WTC11 (cell line): ENCODE data around the gene MYOF. TPM values are rescaled to one million over a fixed set of nuclear protein-coding genes. Genes with fewer than 3 reads are reported as not detected.
A peak's percentile ranks its signal among the peaks of the same experiment; 100 is the strongest.

Experiments used
- ATAC-seq: fragments of 200-7000 bp; cut with Tn5 transposase; 2 replicates; pipeline ENCODE4 v1.10.0; 2021; ENCODE audit warnings: mild to moderate bottlenecking, moderate library complexity
- CTCF ChIA-PET: fragments of 300-600 bp; sonication (Branson Sonifier 250); formaldehyde crosslinking; loops from one replicate; lab custom pipeline; 2021; ENCODE audit warnings: antibody characterized with exemption; lab: Charles Lee
- POLR2A ChIA-PET: fragments of 350-600 bp; sonication (Branson Sonifier 250); formaldehyde crosslinking; loops from one replicate; lab custom pipeline; 2021; ENCODE audit warnings: antibody characterized with exemption; lab: Charles Lee
- DNase-seq: peaks from one replicate; pipeline ENCODE4 v3.0.0; 2021; ENCODE audit warnings: low spot score
- H3K27ac Mint-ChIP-seq: 2 replicates; pipeline ENCODE4 v1.8.0; 2021; ENCODE audit warnings: mixed read lengths
- H3K27me3 Mint-ChIP-seq: 2 replicates; pipeline ENCODE4 v1.8.0; 2021; ENCODE audit warnings: low read depth, mild to moderate bottlenecking, moderate library complexity, mixed read lengths
- H3K36me3 Mint-ChIP-seq: 2 replicates; pipeline ENCODE4 v1.8.0; 2021; ENCODE audit warnings: mixed read lengths
- H3K4me1 Mint-ChIP-seq: 2 replicates; pipeline ENCODE4 v1.8.0; 2022; ENCODE audit warnings: mixed read lengths
- H3K4me3 Mint-ChIP-seq: 2 replicates; pipeline ENCODE4 v1.8.0; 2021; ENCODE audit warnings: mild to moderate bottlenecking, moderate library complexity, mixed read lengths
- H3K9me3 Mint-ChIP-seq: 2 replicates; pipeline ENCODE4 v1.8.0; 2021; ENCODE audit warnings: mixed read lengths
- ARID4B ChIP-seq: sonication (generic); formaldehyde crosslinking; IDR thresholded peaks from 2 replicates; pipeline ENCODE4 v1.8.0; 2023; ENCODE audit warnings: missing genetic modification reagents, mild to moderate bottlenecking, borderline replicate concordance
- E2F4 ChIP-seq: sonication (generic); formaldehyde crosslinking; IDR thresholded peaks from 2 replicates; pipeline ENCODE4 v1.8.1; 2022; ENCODE audit warnings: low read depth, mild to moderate bottlenecking, moderate library complexity, missing genetic modification reagents, borderline replicate concordance
- ESRRA ChIP-seq: sonication (generic); formaldehyde crosslinking; IDR thresholded peaks from 2 replicates; pipeline ENCODE4 v1.8.1; 2022; ENCODE audit warnings: mild to moderate bottlenecking, missing genetic modification reagents, borderline replicate concordance
- ETV6 ChIP-seq: sonication (generic); formaldehyde crosslinking; IDR thresholded peaks from 2 replicates; pipeline ENCODE4 v1.8.1; 2022; ENCODE audit warnings: mild to moderate bottlenecking, missing genetic modification reagents
- NFE2L1 ChIP-seq: sonication (generic); formaldehyde crosslinking; IDR thresholded peaks from 2 replicates; pipeline ENCODE4 v1.8.1; 2023; ENCODE audit warnings: missing genetic modification reagents
- NR1H2 ChIP-seq: sonication (generic); formaldehyde crosslinking; IDR thresholded peaks from 2 replicates; pipeline ENCODE4 v1.9.0; 2021; ENCODE audit warnings: mild to moderate bottlenecking, moderate library complexity, missing genetic modification reagents
- OVOL2 ChIP-seq: fragments of 250-450 bp; sonication (Bioruptor Pico); IDR thresholded peaks from 2 replicates; pipeline ENCODE4 v1.9.0; 2021; ENCODE audit warnings: mild to moderate bottlenecking, borderline replicate concordance
- PRDM15 ChIP-seq: sonication (generic); formaldehyde crosslinking; IDR thresholded peaks from 2 replicates; pipeline ENCODE4 v1.8.0; 2022; ENCODE audit warnings: missing genetic modification reagents
- RELA ChIP-seq: sonication (generic); formaldehyde crosslinking; IDR thresholded peaks from 2 replicates; pipeline ENCODE4 v1.8.1; 2022; ENCODE audit warnings: missing genetic modification reagents, mild to moderate bottlenecking, borderline replicate concordance
- SMAD3 ChIP-seq: sonication (generic); formaldehyde crosslinking; IDR thresholded peaks from 2 replicates; pipeline ENCODE4 v1.8.0; 2022; ENCODE audit warnings: missing genetic modification reagents, mild to moderate bottlenecking, borderline replicate concordance
- TEAD1 ChIP-seq: sonication (generic); formaldehyde crosslinking; IDR thresholded peaks from 2 replicates; pipeline ENCODE4 v1.8.0; 2022; ENCODE audit warnings: mild to moderate bottlenecking, missing genetic modification reagents
- ZNF317 ChIP-seq: sonication (generic); formaldehyde crosslinking; IDR thresholded peaks from 2 replicates; pipeline ENCODE4 v1.8.1; 2023; ENCODE audit warnings: low read depth, mild to moderate bottlenecking, moderate library complexity, missing genetic modification reagents, borderline replicate concordance
- ZSCAN18 ChIP-seq: fragments of 250-450 bp; sonication (Bioruptor Pico); IDR thresholded peaks from 2 replicates; pipeline ENCODE4 v2.1.2; 2022; ENCODE audit warnings: mild to moderate bottlenecking, moderate library complexity
- total RNA-seq: library from RNA; stranded (reverse); gene quantifications from 3 replicates; pipeline ENCODE4 v1.2.3, GENCODE V29; 2021
- TF ChIP-seq, protein P1 (sequence below): sonication (generic); formaldehyde crosslinking; IDR thresholded peaks from 2 replicates; pipeline ENCODE4 v1.8.1; 2022; ENCODE audit warnings: mild to moderate bottlenecking, missing genetic modification reagents, moderate library complexity, borderline replicate concordance
- TF ChIP-seq, protein P2 (sequence below): fragments of 250-450 bp; sonication (Bioruptor Pico); IDR thresholded peaks from 2 replicates; pipeline ENCODE4 v1.9.0; 2021; ENCODE audit warnings: moderate library complexity, mild to moderate bottlenecking, inconsistent platforms, borderline replicate concordance
- TF ChIP-seq, protein P3 (sequence below): sonication (generic); formaldehyde crosslinking; IDR thresholded peaks from 2 replicates; pipeline ENCODE4 v1.8.0; 2022; ENCODE audit warnings: mild to moderate bottlenecking, missing genetic modification reagents
- TF ChIP-seq, protein P4 (sequence below): sonication (generic); formaldehyde crosslinking; IDR thresholded peaks from 2 replicates; pipeline ENCODE4 v1.8.1; 2023; ENCODE audit warnings: mild to moderate bottlenecking, missing genetic modification reagents

MYOF gene
- total RNA-seq, 1 experiment from 2014 or later = 1.8 TPM

GRCh38 chr10:93496322-93497041 is 14.3 kb upstream of the MYOF start, which contains the start of gene CEP55:
Gene CEP55, plus strand, starts transcription at chr10:93496612. Its CDS starts 3,440 bp downstream, at chr10:93500052.
- H3K9me3 Mint-ChIP-seq = no peaks in the 10 kb centered on the region
- H3K4me3 Mint-ChIP-seq = peak within 1 kb of the TSS; percentile 92
- ChIA-PET POLR2A (interaction anchor here (0.7 kb wide), 1 partner anchor 20 kb away, joined by 5 read pairs; no protein-coding TSS in a partner anchor), CTCF (interaction anchor here (0.6 to 2.7 kb wide), 7 partner anchors 14 to 147 kb away, joined by 4 to 17 read pairs (median 7); partner anchors contain the start of gene MYOF)
- H3K4me1 Mint-ChIP-seq = peaks cover 25% of the 10 kb centered on the region
- H3K36me3 Mint-ChIP-seq = peaks cover 11% of the 10 kb centered on the region; the same call in 1 of the 2 replicates
- peak; percentile 97 for DNase-seq
- ATAC-seq = peak; percentile 99
- H3K27ac Mint-ChIP-seq = peak within 1 kb of the TSS; percentile 79
- peaks cover 17% of the 10 kb centered on the region for H3K27me3 Mint-ChIP-seq
- TF ChIP-seq, protein P1, sequence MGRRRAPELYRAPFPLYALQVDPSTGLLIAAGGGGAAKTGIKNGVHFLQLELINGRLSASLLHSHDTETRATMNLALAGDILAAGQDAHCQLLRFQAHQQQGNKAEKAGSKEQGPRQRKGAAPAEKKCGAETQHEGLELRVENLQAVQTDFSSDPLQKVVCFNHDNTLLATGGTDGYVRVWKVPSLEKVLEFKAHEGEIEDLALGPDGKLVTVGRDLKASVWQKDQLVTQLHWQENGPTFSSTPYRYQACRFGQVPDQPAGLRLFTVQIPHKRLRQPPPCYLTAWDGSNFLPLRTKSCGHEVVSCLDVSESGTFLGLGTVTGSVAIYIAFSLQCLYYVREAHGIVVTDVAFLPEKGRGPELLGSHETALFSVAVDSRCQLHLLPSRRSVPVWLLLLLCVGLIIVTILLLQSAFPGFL (CRISPR knock-in tag) = no peak
- TF ChIP-seq E2F4 = peak; percentile 98
- 0 out of 2 replicates have a peak, but pooled peaks have one; percentile 28 for TF ChIP-seq RELA (CRISPR knock-in tag)
- no peak for TF ChIP-seq NR1H2
- TF ChIP-seq PRDM15 (CRISPR knock-in tag) = 0 out of 2 replicates have a peak, but pooled peaks have one; percentile 35
- peak; percentile 39; the same call in 1 of the 2 replicates for TF ChIP-seq TEAD1 (CRISPR knock-in tag)
- TF ChIP-seq, protein P2, sequence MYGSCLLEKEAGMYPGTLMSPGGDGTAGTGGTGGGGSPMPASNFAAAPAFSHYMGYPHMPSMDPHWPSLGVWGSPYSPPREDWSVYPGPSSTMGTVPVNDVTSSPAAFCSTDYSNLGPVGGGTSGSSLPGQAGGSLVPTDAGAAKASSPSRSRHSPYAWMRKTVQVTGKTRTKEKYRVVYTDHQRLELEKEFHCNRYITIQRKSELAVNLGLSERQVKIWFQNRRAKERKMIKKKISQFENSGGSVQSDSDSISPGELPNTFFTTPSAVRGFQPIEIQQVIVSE (CRISPR knock-in tag) = no peak
- no peak; the same call in 1 of the 2 replicates for TF ChIP-seq ESRRA (CRISPR knock-in tag)
- TF ChIP-seq ZNF317 (CRISPR knock-in tag) = no peak
- TF ChIP-seq ZSCAN18 (CRISPR knock-in tag) = no peak
- TF ChIP-seq, protein P3, sequence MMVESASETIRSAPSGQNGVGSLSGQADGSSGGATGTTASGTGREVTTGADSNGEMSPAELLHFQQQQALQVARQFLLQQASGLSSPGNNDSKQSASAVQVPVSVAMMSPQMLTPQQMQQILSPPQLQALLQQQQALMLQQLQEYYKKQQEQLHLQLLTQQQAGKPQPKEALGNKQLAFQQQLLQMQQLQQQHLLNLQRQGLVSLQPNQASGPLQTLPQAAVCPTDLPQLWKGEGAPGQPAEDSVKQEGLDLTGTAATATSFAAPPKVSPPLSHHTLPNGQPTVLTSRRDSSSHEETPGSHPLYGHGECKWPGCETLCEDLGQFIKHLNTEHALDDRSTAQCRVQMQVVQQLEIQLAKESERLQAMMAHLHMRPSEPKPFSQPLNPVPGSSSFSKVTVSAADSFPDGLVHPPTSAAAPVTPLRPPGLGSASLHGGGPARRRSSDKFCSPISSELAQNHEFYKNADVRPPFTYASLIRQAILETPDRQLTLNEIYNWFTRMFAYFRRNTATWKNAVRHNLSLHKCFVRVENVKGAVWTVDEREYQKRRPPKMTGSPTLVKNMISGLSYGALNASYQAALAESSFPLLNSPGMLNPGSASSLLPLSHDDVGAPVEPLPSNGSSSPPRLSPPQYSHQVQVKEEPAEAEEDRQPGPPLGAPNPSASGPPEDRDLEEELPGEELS (CRISPR knock-in tag) = peak; percentile 80; the same call in 1 of the 2 replicates
- peak; percentile 18; the same call in 1 of the 2 replicates for TF ChIP-seq SMAD3 (CRISPR knock-in tag)
- TF ChIP-seq ARID4B (CRISPR knock-in tag) = 0 out of 2 replicates have a peak, but pooled peaks have one; percentile 2
- peak; percentile 92 for TF ChIP-seq ETV6 (CRISPR knock-in tag)
- TF ChIP-seq NFE2L1 (CRISPR knock-in tag) = peak; percentile 14; the same call in 1 of the 2 replicates
- no peak for TF ChIP-seq OVOL2 (CRISPR knock-in tag)
- TF ChIP-seq, protein P4, sequence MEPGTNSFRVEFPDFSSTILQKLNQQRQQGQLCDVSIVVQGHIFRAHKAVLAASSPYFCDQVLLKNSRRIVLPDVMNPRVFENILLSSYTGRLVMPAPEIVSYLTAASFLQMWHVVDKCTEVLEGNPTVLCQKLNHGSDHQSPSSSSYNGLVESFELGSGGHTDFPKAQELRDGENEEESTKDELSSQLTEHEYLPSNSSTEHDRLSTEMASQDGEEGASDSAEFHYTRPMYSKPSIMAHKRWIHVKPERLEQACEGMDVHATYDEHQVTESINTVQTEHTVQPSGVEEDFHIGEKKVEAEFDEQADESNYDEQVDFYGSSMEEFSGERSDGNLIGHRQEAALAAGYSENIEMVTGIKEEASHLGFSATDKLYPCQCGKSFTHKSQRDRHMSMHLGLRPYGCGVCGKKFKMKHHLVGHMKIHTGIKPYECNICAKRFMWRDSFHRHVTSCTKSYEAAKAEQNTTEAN (CRISPR knock-in tag) = 0 out of 2 replicates have a peak, but pooled peaks have one; percentile 36
